Spleen (tissue), 7 donors: Measurements from ENCODE around the gene SLC12A6.

Source experiments
- POLR2A ChIP-seq, 3 donors: fragments of 450-650 bp; IDR thresholded peaks; one replicate each; pipeline ENCODE4 v1.5.1; 2017; ENCODE audit warnings: antibody characterized with exemption in 3 of 3, mild to moderate bottlenecking in 1 of 3
- POLR2AphosphoS5 ChIP-seq, 3 donors: sonication (generic); formaldehyde crosslinking; IDR thresholded peaks; one replicate each; pipeline ENCODE4 v1.5.1; 2017; ENCODE audit warnings: antibody characterized with exemption in 3 of 3
- TF ChIP-seq, protein P1 (sequence below), 11 experiments: fragments of 200-600 bp in 7 of 11; fragments of 450-650 bp in 4 of 11; sonication (generic) in 4 of 11; IDR thresholded peaks in 8 of 11; conservative IDR thresholded peaks in 3 of 11; 1 replicate in 7 of 11; 2 replicates in 4 of 11; pipeline versions ENCODE4 v1.4.0 to v1.8.0; 2016 to 2021; ENCODE audit warnings: antibody characterized with exemption in 11 of 11, inconsistent platforms in 4 of 11, mild to moderate bottlenecking in 1 of 11
- donor health status: DM: no; HTN: no; CAD: no; lungs with moderate emphysema.
- donor health status: DM: no; HTN: no; CAD: no.
- donor health status: DM: no; HTN: no; CAD: no.

DNA sequence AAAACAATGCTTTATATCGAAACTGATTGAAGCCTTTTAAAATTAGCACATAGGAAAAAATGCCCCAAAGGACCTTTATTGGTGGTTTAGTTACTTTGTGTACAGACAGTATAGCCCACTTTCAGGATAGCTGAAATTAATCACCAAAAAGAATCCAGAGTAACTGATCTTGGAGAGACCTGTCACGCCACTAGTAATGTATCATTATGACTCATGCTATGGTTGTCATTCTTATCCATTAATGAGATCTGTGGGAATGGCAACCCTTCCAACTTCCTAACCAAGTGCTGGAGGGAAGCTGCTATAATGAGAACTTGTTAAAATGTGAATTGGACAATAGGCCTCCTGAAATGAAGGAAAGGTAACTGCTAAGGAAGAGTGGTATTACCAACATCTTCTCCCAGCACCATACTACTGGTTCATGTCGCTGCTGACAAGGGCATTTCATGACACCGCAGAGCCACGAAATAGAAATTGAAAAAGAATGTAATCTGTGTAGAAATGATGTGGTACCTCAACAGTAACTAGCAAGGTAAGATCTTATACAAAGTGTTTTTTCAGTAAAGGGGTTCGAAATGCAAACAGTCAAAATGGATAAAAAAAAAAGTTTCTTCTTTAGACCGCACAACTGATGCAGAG, 119.9 kb downstream of the SLC12A6 start:
- TF ChIP-seq, protein P1, sequence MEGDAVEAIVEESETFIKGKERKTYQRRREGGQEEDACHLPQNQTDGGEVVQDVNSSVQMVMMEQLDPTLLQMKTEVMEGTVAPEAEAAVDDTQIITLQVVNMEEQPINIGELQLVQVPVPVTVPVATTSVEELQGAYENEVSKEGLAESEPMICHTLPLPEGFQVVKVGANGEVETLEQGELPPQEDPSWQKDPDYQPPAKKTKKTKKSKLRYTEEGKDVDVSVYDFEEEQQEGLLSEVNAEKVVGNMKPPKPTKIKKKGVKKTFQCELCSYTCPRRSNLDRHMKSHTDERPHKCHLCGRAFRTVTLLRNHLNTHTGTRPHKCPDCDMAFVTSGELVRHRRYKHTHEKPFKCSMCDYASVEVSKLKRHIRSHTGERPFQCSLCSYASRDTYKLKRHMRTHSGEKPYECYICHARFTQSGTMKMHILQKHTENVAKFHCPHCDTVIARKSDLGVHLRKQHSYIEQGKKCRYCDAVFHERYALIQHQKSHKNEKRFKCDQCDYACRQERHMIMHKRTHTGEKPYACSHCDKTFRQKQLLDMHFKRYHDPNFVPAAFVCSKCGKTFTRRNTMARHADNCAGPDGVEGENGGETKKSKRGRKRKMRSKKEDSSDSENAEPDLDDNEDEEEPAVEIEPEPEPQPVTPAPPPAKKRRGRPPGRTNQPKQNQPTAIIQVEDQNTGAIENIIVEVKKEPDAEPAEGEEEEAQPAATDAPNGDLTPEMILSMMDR (IDR thresholded peaks at IDR 0.05 in 8 of 11, conservative IDR thresholded peaks at IDR 0.05 in 3 of 11) = no peak
- TF ChIP-seq POLR2A (IDR thresholded peaks at IDR 0.05) (no peak), POLR2AphosphoS5 (IDR thresholded peaks at IDR 0.05) (no peak)
